GM19238 (cell line): ENCODE results near the gene WDR74.

Experiments used
- DNase-seq: peaks from one replicate; pipeline ENCODE4 v3.0.0; 2011; ENCODE audit warnings: low spot score; ENCODE audit not compliant: insufficient read length

WDR74 gene

GRCh38 chr11:62799486-62799885 lies 39.9 kb downstream of the WDR74 start:
- DNase-seq: no peak

- no peak for DNase-seq
Observed at GRCh38 chr11:62796281-62796680, 43.1 kb downstream of the WDR74 start.

GRCh38 chr11:62794201-62794775 lies 45.1 kb downstream of the WDR74 start:
- no peak for DNase-seq

GRCh38 chr11:62792202-62792575 lies 47.2 kb downstream of the WDR74 start:
- no peak for DNase-seq

GRCh38 chr11:62791501-62792201 lies 47.7 kb downstream of the WDR74 start, which contains the start of gene TMEM223:
Gene TMEM223, minus strand, starts transcription at chr11:62792006. Its CDS starts 12 bp downstream, at chr11:62791994.
- DNase-seq: peak; percentile 91

GRCh38 chr11:62789576-62789975 lies 49.8 kb downstream of the WDR74 start:
- no peak for DNase-seq

- DNase-seq: no peak
Observed at GRCh38 chr11:62788991-62789390, 50.4 kb downstream of the WDR74 start.

GRCh38 chr11:62787005-62787759 lies 52.2 kb downstream of the WDR74 start, which contains the start of gene TMEM179B:
Gene TMEM179B, plus strand, starts transcription at chr11:62787402. Its CDS starts 30 bp downstream, at chr11:62787432.
- DNase-seq: peak; percentile 93

GRCh38 chr11:62786318-62787004 lies 52.9 kb downstream of the WDR74 start:
- DNase-seq: peak; percentile 90
